ENCODE measurements around the gene CNN1.
A peak's percentile ranks its signal among the peaks of the same experiment; 100 is the strongest.

The CNN1 gene

GRCh38 chr19:11547929-11548700, 9.5 kb downstream of the CNN1 start:
- H3K4me1 Mint-ChIP-seq = no peaks in the 10 kb centered on the region
- peaks cover 6% of the 10 kb centered on the region for H3K27me3 Mint-ChIP-seq (ENCODE audit: low read depth)
- no peaks in the 10 kb centered on the region for H3K9me3 Mint-ChIP-seq
- no peak overlapping the region for H3K27ac Mint-ChIP-seq
- TF ChIP-seq CTCF (IDR thresholded peaks at IDR 0.05; ENCODE audit: unreplicated experiment in 3 of 3) = no peak
- H3K36me3 Mint-ChIP-seq (ENCODE audit: low read depth) = no peaks in the 10 kb centered on the region
- H3K4me3 Mint-ChIP-seq = no peak overlapping the region

GRCh38 chr19:11549386-11549953, 10.8 kb downstream of the CNN1 start:
- TF ChIP-seq CTCF (IDR thresholded peaks at IDR 0.05; ENCODE audit: unreplicated experiment in 3 of 3) = no peak
- Mint-ChIP-seq H3K9me3 (no peaks in the 10 kb centered on the region), H3K4me3 (no peak overlapping the region), H3K36me3 (ENCODE audit: low read depth) (peaks cover 3% of the 10 kb centered on the region), H3K4me1 (no peaks in the 10 kb centered on the region), H3K27me3 (ENCODE audit: low read depth) (peaks cover 6% of the 10 kb centered on the region), H3K27ac (no peak overlapping the region)

GRCh38 chr19:11550265-11550664, 11.6 kb downstream of the CNN1 start:
- H3K27me3 Mint-ChIP-seq (ENCODE audit: low read depth) = peaks cover 6% of the 10 kb centered on the region
- H3K27ac Mint-ChIP-seq = no peak overlapping the region
- H3K4me3 Mint-ChIP-seq = no peak overlapping the region
- H3K9me3 Mint-ChIP-seq = no peaks in the 10 kb centered on the region
- H3K36me3 Mint-ChIP-seq (ENCODE audit: low read depth) = peaks cover 5% of the 10 kb centered on the region
- no peak for TF ChIP-seq CTCF (IDR thresholded peaks at IDR 0.05; ENCODE audit: unreplicated experiment in 3 of 3)
- peaks cover 1% of the 10 kb centered on the region for H3K4me1 Mint-ChIP-seq

- Mint-ChIP-seq H3K4me3 (no peak overlapping the region), H3K27ac (no peak overlapping the region)
- TF ChIP-seq CTCF (IDR thresholded peaks at IDR 0.05; ENCODE audit: unreplicated experiment in 3 of 3) = peak in 1 of 3 experiments; percentile 41
Observed at GRCh38 chr19:11551603-11552235, 13.1 kb downstream of the CNN1 start.

GRCh38 chr19:11552666-11553372, 14.2 kb downstream of the CNN1 start:
- H3K4me3 Mint-ChIP-seq = no peak overlapping the region
- H3K27ac Mint-ChIP-seq = no peak overlapping the region
- H3K27me3 Mint-ChIP-seq (ENCODE audit: low read depth) = no peaks in the 10 kb centered on the region
- no peak for TF ChIP-seq CTCF (IDR thresholded peaks at IDR 0.05; ENCODE audit: unreplicated experiment in 3 of 3)
- H3K36me3 Mint-ChIP-seq (ENCODE audit: low read depth) = peaks cover 15% of the 10 kb centered on the region
- no peaks in the 10 kb centered on the region for H3K9me3 Mint-ChIP-seq
- H3K4me1 Mint-ChIP-seq = peaks cover 9% of the 10 kb centered on the region

More at GRCh38 chr19:11551603-11552235, 13.1 kb downstream of the CNN1 start:
- H3K36me3 Mint-ChIP-seq (ENCODE audit: low read depth) = peaks cover 11% of the 10 kb centered on the region
- no peaks in the 10 kb centered on the region for H3K27me3 Mint-ChIP-seq (ENCODE audit: low read depth)
- H3K4me1 Mint-ChIP-seq = peaks cover 7% of the 10 kb centered on the region
- H3K9me3 Mint-ChIP-seq = no peaks in the 10 kb centered on the region
